T-cell (primary cell): Measurements from ENCODE around the gene EGFL6. TPM values are rescaled to one million over a fixed set of nuclear protein-coding genes. Genes with fewer than 3 reads are reported as not detected.

Experiments
- ATAC-seq, 4 experiments: fragments of 200-7000 bp in 3 of 4; fragments of 150-1000 bp in 1 of 4; cut with Tn5 transposase; replicated peaks in 1 of 4; 1 replicate in 3 of 4; 2 replicates in 1 of 4; pipeline ENCODE4 v1.10.0; 2021; ENCODE audit warnings: moderate library complexity in 3 of 4, mild to moderate bottlenecking in 2 of 4, moderate number of reproducible peaks in 1 of 4
- CTCF ChIA-PET, 2 donors: fragments of 300-600 bp; sonication (Branson Sonifier 250); formaldehyde crosslinking; loops; one replicate each; lab custom pipeline; 2022; ENCODE audit warnings: antibody characterized with exemption in 2 of 2; lab: Charles Lee
- POLR2A ChIA-PET, 2 donors: fragments of 300-600 bp; sonication (Branson Sonifier 250); formaldehyde crosslinking; loops; one replicate each; lab custom pipeline; 2022; ENCODE audit warnings: antibody characterized with exemption in 2 of 2; lab: Charles Lee
- DNase-seq, 35 experiments: peaks; one replicate each; pipeline versions ENCODE4 v3.0.0 to v3.0.0-alpha.2; 2013 to 2023
- H3K27ac ChIP-seq: one replicate; pipeline ENCODE4 v1.5.1; 2013; ENCODE audit warnings: low read length
- H3K27me3 ChIP-seq, 2 experiments: replicated peaks in 1 of 2; 1 replicate in 1 of 2; 2 replicates in 1 of 2; pipeline versions ENCODE4 v1.6.1 to v1.7.0; 2013; ENCODE audit warnings: low read length in 1 of 2, mixed read lengths in 1 of 2; ENCODE audit not compliant: control insufficient read depth in 2 of 2, insufficient read depth in 2 of 2; ENCODE audit errors: extremely low read depth in 1 of 2
- H3K36me3 ChIP-seq, 2 donors: 1 replicate in 1 of 2; 2 replicates in 1 of 2; pipeline versions ENCODE4 v1.6.1 to v1.7.0; 2013; ENCODE audit warnings: low read length in 1 of 2; ENCODE audit not compliant: control insufficient read depth in 2 of 2, insufficient read depth in 1 of 2; ENCODE audit errors: extremely low read depth in 1 of 2
- H3K4me1 ChIP-seq, 2 experiments: 1 replicate in 1 of 2; 2 replicates in 1 of 2; pipeline versions ENCODE4 v1.6.1 to v1.7.0; 2013; ENCODE audit warnings: low read length in 2 of 2, mixed read lengths in 1 of 2; ENCODE audit not compliant: insufficient read depth in 2 of 2, control insufficient read depth in 1 of 2; ENCODE audit errors: extremely low read depth in 1 of 2
- H3K4me3 ChIP-seq, 2 donors: 1 replicate in 1 of 2; 2 replicates in 1 of 2; pipeline versions ENCODE4 v1.5.1 to v1.7.0; 2013; ENCODE audit warnings: mild to moderate bottlenecking in 2 of 2, low read length in 1 of 2, moderate library complexity in 1 of 2; ENCODE audit not compliant: control insufficient read depth in 1 of 2; ENCODE audit errors: extremely low read depth in 1 of 2
- H3K9me3 ChIP-seq: 2 replicates; pipeline ENCODE4 v1.7.0; 2013
- H3K27ac Mint-ChIP-seq, 2 donors: one replicate each; pipeline ENCODE4 v1.8.0; 2020 to 2021; ENCODE audit warnings: mild to moderate bottlenecking in 2 of 2, mixed read lengths in 2 of 2
- H3K27me3 Mint-ChIP-seq, 2 donors: one replicate each; pipeline ENCODE4 v1.8.0; 2021 to 2022; ENCODE audit warnings: mixed read lengths in 2 of 2
- H3K36me3 Mint-ChIP-seq: one replicate; pipeline ENCODE4 v1.8.0; 2021; ENCODE audit warnings: mixed read lengths
- H3K4me1 Mint-ChIP-seq, 3 donors: one replicate each; pipeline ENCODE4 v1.8.0; 2020 to 2022; ENCODE audit warnings: mixed read lengths in 3 of 3, mild to moderate bottlenecking in 1 of 3
- H3K4me3 Mint-ChIP-seq, 3 donors: one replicate each; pipeline ENCODE4 v1.8.0; 2020 to 2022; ENCODE audit warnings: mild to moderate bottlenecking in 3 of 3, mixed read lengths in 3 of 3, moderate library complexity in 3 of 3
- H3K9me3 Mint-ChIP-seq, 3 donors: one replicate each; pipeline ENCODE4 v1.8.0; 2020 to 2022; ENCODE audit warnings: mixed read lengths in 3 of 3
- WGBS: methylation state at CpG from one replicate; pipeline ENCODE4 v1.1.5; 2013; ENCODE audit warnings: missing lambda C conversion rate; ENCODE audit not compliant: insufficient coverage; 5-methylcytosine and 5-hydroxymethylcytosine counted together
- total RNA-seq, 35 experiments: library from RNA in 6 of 35; stranded (reverse) in 6 of 35; fragments of 120-200 nt in 1 of 35; gene quantifications; one replicate each; pipeline versions ENCODE4 v1.2.1 to v1.2.4 and lab custom pipeline; 2013 to 2026

EGFL6 gene
- total RNA-seq, 5 donors from 2014 or later (not counting 1 experiment from before 2014, with no cell fraction given): 0.09 to 0.26 TPM; not detected in 3

GRCh38 chrX:13551610-13552009 is 17.8 kb upstream of the EGFL6 start:
- Histone ChIP-seq H3K27ac (no peak overlapping the region), H3K27me3 (peaks cover 0 to 5% of the 10 kb centered on the region in 2 experiments), H3K4me1 (no peaks in the 10 kb centered on the region), H3K36me3 (no peaks in the 10 kb centered on the region), H3K4me3 (no peak overlapping the region), H3K9me3 (no peaks in the 10 kb centered on the region)
- DNase-seq (no peak), ATAC-seq (no peak)
- Mint-ChIP-seq H3K9me3 (no peaks in the 10 kb centered on the region), H3K36me3 (no peaks in the 10 kb centered on the region), H3K27ac (no peak overlapping the region), H3K4me3 (no peak overlapping the region), H3K4me1 (no peaks in the 10 kb centered on the region), H3K27me3 (peaks cover 4 to 49% of the 10 kb centered on the region in 2 donors)
- WGBS: no CpG with 5 or more reads among the region's 3 CpGs
- CTCF ChIA-PET: no interaction called here
- POLR2A ChIA-PET: no interaction called here

GRCh38 chrX:13552892-13553291 is 16.5 kb upstream of the EGFL6 start:
- peaks cover 6 to 51% of the 10 kb centered on the region in 2 donors for H3K27me3 Mint-ChIP-seq
- no peaks in the 10 kb centered on the region for H3K9me3 ChIP-seq
- no peaks in the 10 kb centered on the region for H3K36me3 ChIP-seq
- ATAC-seq (no peak), DNase-seq (no peak)
- no peak overlapping the region for H3K4me3 ChIP-seq
- no peaks in the 10 kb centered on the region for H3K4me1 Mint-ChIP-seq
- H3K36me3 Mint-ChIP-seq: no peaks in the 10 kb centered on the region
- peaks cover 0 to 5% of the 10 kb centered on the region in 2 experiments for H3K27me3 ChIP-seq
- WGBS: 100% methylated on average over 1 of the region's 1 CpG
- no peaks in the 10 kb centered on the region for H3K4me1 ChIP-seq
- no peaks in the 10 kb centered on the region for H3K9me3 Mint-ChIP-seq
- CTCF ChIA-PET: no interaction called here
- POLR2A ChIA-PET: no interaction called here
- H3K4me3 Mint-ChIP-seq: no peak overlapping the region
- H3K27ac ChIP-seq: no peak overlapping the region
- H3K27ac Mint-ChIP-seq: no peak overlapping the region

GRCh38 chrX:13565511-13565910 is 3.9 kb upstream of the EGFL6 start:
- peaks cover 5 to 9% (median 7%) of the 10 kb centered on the region in 3 donors for H3K4me1 Mint-ChIP-seq
- H3K36me3 Mint-ChIP-seq: no peaks in the 10 kb centered on the region
- CTCF ChIA-PET: no interaction called here

GRCh38 chrX:13570261-13570605 is 832 bp downstream of the EGFL6 start:
- Mint-ChIP-seq H3K4me3 (peak overlapping the region; percentile 35 to 54 (median 49)), H3K9me3 (peaks cover 0 to 2% (median 0%) of the 10 kb centered on the region in 3 donors), H3K27ac (no peak overlapping the region), H3K27me3 (peaks cover 22 to 59% of the 10 kb centered on the region in 2 donors), H3K4me1 (peaks cover 5 to 9% (median 8%) of the 10 kb centered on the region in 3 donors), H3K36me3 (no peaks in the 10 kb centered on the region)
- 27% methylated on average over 2 of the region's 9 CpGs for WGBS
- DNase-seq (no peak), ATAC-seq (no peak)
- Histone ChIP-seq H3K27me3 (peaks cover 7 to 10% of the 10 kb centered on the region in 2 experiments), H3K4me1 (peaks cover 0 to 7% of the 10 kb centered on the region in 2 experiments), H3K36me3 (no peaks in the 10 kb centered on the region), H3K4me3 (no peak overlapping the region), H3K27ac (no peak overlapping the region), H3K9me3 (no peaks in the 10 kb centered on the region)
- ChIA-PET CTCF (no interaction called here), POLR2A (no interaction called here)

More at GRCh38 chrX:13565511-13565910, 3.9 kb upstream of the EGFL6 start:
- H3K27ac Mint-ChIP-seq: peak overlapping the region in 1 of 2 donors; percentile 59
- no peaks in the 10 kb centered on the region for H3K9me3 Mint-ChIP-seq
- Histone ChIP-seq H3K27ac (no peak overlapping the region), H3K4me3 (no peak overlapping the region), H3K4me1 (peaks cover 0 to 7% of the 10 kb centered on the region in 2 experiments), H3K36me3 (no peaks in the 10 kb centered on the region), H3K27me3 (peaks cover 7 to 10% of the 10 kb centered on the region in 2 experiments), H3K9me3 (no peaks in the 10 kb centered on the region)
- POLR2A ChIA-PET: no interaction called here
- DNase-seq: no peak
- H3K27me3 Mint-ChIP-seq: peaks cover 20 to 57% of the 10 kb centered on the region in 2 donors
- WGBS: no CpG with 5 or more reads among the region's 2 CpGs
- ATAC-seq: no peak
- no peak overlapping the region for H3K4me3 Mint-ChIP-seq

- WGBS: no CpG with 5 or more reads among the region's 5 CpGs
- peaks cover 0 to 7% of the 10 kb centered on the region in 2 experiments for H3K4me1 ChIP-seq
- no peak overlapping the region for H3K27ac ChIP-seq
- H3K4me1 Mint-ChIP-seq: peaks cover 5 to 9% (median 8%) of the 10 kb centered on the region in 3 donors
- no peak for DNase-seq
- H3K27me3 Mint-ChIP-seq: peaks cover 22 to 51% of the 10 kb centered on the region in 2 donors
- H3K27ac Mint-ChIP-seq: no peak overlapping the region
- no peaks in the 10 kb centered on the region for H3K36me3 ChIP-seq
- ATAC-seq: no peak
- H3K4me3 ChIP-seq: no peak overlapping the region
- no peaks in the 10 kb centered on the region for H3K36me3 Mint-ChIP-seq
- H3K4me3 Mint-ChIP-seq: no peak overlapping the region
- CTCF ChIA-PET: no interaction called here
- POLR2A ChIA-PET: no interaction called here
- H3K27me3 ChIP-seq: peaks cover 5 to 10% of the 10 kb centered on the region in 2 experiments
- H3K9me3 ChIP-seq: no peaks in the 10 kb centered on the region
- peaks cover 0 to 4% (median 0%) of the 10 kb centered on the region in 3 donors for H3K9me3 Mint-ChIP-seq
Observed at GRCh38 chrX:13571136-13571535, 1.7 kb downstream of the EGFL6 start.

- Mint-ChIP-seq H3K27me3 (peaks cover 9 to 32% of the 10 kb centered on the region in 2 donors), H3K9me3 (peaks cover 0 to 4% (median 0%) of the 10 kb centered on the region in 3 donors), H3K27ac (no peak overlapping the region), H3K4me3 (no peak overlapping the region), H3K36me3 (no peaks in the 10 kb centered on the region), H3K4me1 (peaks cover 5 to 8% (median 5%) of the 10 kb centered on the region in 3 donors)
- POLR2A ChIA-PET: no interaction called here
- H3K4me3 ChIP-seq: no peak overlapping the region
- H3K27me3 ChIP-seq: peaks cover 0 to 6% of the 10 kb centered on the region in 2 experiments
- CTCF ChIA-PET: no interaction called here
- no peaks in the 10 kb centered on the region for H3K36me3 ChIP-seq
- peaks cover 0 to 6% of the 10 kb centered on the region in 2 experiments for H3K4me1 ChIP-seq
- H3K27ac ChIP-seq: no peak overlapping the region
- no peaks in the 10 kb centered on the region for H3K9me3 ChIP-seq
- ATAC-seq (no peak), DNase-seq (no peak)
- no CpG with 5 or more reads among the region's 1 CpG for WGBS
Observed at GRCh38 chrX:13574600-13574999, 5.2 kb downstream of the EGFL6 start.
